ENCODE results near the gene FAM3B. TPM values are rescaled to one million over a fixed set of nuclear protein-coding genes. Genes with fewer than 3 reads are reported as not detected.

The FAM3B gene
- total RNA-seq, 2 donors from 2014 or later = not detected

- Mint-ChIP-seq H3K36me3 (ENCODE audit: insufficient read depth in 2 of 2) (no peaks in the 10 kb centered on the region), H3K4me3 (no peak overlapping the region), H3K4me1 (ENCODE audit: low read depth) (peaks cover 14% of the 10 kb centered on the region), H3K27ac (no peak overlapping the region), H3K9me3 (no peaks in the 10 kb centered on the region), H3K27me3 (ENCODE audit: low read depth) (peaks cover 6% of the 10 kb centered on the region)
- no peak for DNase-seq
- ATAC-seq (replicated peaks in 1 of 2) = no peak
Measured at GRCh38 chr21:41325138-41325912, 8.7 kb downstream of the FAM3B start.

GRCh38 chr21:41326414-41327080, 9.9 kb downstream of the FAM3B start:
- H3K4me1 Mint-ChIP-seq (ENCODE audit: low read depth) = peaks cover 5% of the 10 kb centered on the region
- peaks cover 6% of the 10 kb centered on the region for H3K27me3 Mint-ChIP-seq (ENCODE audit: low read depth)
- no peak overlapping the region for H3K27ac Mint-ChIP-seq
- no peak for DNase-seq
- ATAC-seq (replicated peaks in 1 of 2) = no peak
- no peaks in the 10 kb centered on the region for H3K9me3 Mint-ChIP-seq
- H3K36me3 Mint-ChIP-seq (ENCODE audit: insufficient read depth in 2 of 2) = no peaks in the 10 kb centered on the region
- no peak overlapping the region for H3K4me3 Mint-ChIP-seq

- Mint-ChIP-seq H3K9me3 (no peaks in the 10 kb centered on the region), H3K27me3 (ENCODE audit: low read depth) (no peaks in the 10 kb centered on the region), H3K27ac (no peak overlapping the region), H3K4me1 (ENCODE audit: low read depth) (no peaks in the 10 kb centered on the region), H3K36me3 (ENCODE audit: insufficient read depth in 2 of 2) (no peaks in the 10 kb centered on the region), H3K4me3 (no peak overlapping the region)
- ATAC-seq (replicated peaks in 1 of 2) (no peak), DNase-seq (no peak)
Measured at GRCh38 chr21:41327753-41328152, 11.2 kb downstream of the FAM3B start.

- peaks cover 3 to 5% of the 10 kb centered on the region in 2 donors for H3K9me3 Mint-ChIP-seq
- no peaks in the 10 kb centered on the region for H3K27me3 Mint-ChIP-seq (ENCODE audit: low read depth)
- H3K4me1 Mint-ChIP-seq (ENCODE audit: low read depth) = no peaks in the 10 kb centered on the region
- no peak overlapping the region for H3K4me3 Mint-ChIP-seq
- peaks cover 0 to 3% of the 10 kb centered on the region in 2 donors for H3K36me3 Mint-ChIP-seq (ENCODE audit: insufficient read depth in 2 of 2)
- H3K27ac Mint-ChIP-seq = no peak overlapping the region
- DNase-seq (no peak), ATAC-seq (replicated peaks in 1 of 2) (no peak)
Measured at GRCh38 chr21:41328660-41329607, 12.3 kb downstream of the FAM3B start.

GRCh38 chr21:41333752-41334151, 17.2 kb downstream of the FAM3B start:
- H3K9me3 Mint-ChIP-seq = peaks cover 3 to 5% of the 10 kb centered on the region in 2 donors
- H3K4me1 Mint-ChIP-seq (ENCODE audit: low read depth) = no peaks in the 10 kb centered on the region
- no peak overlapping the region for H3K4me3 Mint-ChIP-seq
- no peaks in the 10 kb centered on the region for H3K27me3 Mint-ChIP-seq (ENCODE audit: low read depth)
- ATAC-seq (replicated peaks in 1 of 2) (no peak), DNase-seq (no peak)
- H3K36me3 Mint-ChIP-seq (ENCODE audit: insufficient read depth in 2 of 2) = peaks cover 0 to 3% of the 10 kb centered on the region in 2 donors
- no peak overlapping the region for H3K27ac Mint-ChIP-seq

GRCh38 chr21:41337515-41337914, 20.9 kb downstream of the FAM3B start:
- no peak for ATAC-seq (replicated peaks in 1 of 2)
- H3K27ac Mint-ChIP-seq = no peak overlapping the region
- H3K36me3 Mint-ChIP-seq (ENCODE audit: insufficient read depth in 2 of 2) = peaks cover 3 to 4% of the 10 kb centered on the region in 2 donors
- peaks cover 7 to 8% of the 10 kb centered on the region in 2 donors for H3K9me3 Mint-ChIP-seq
- no peak overlapping the region for H3K4me3 Mint-ChIP-seq
- peaks cover 6% of the 10 kb centered on the region for H3K27me3 Mint-ChIP-seq (ENCODE audit: low read depth)
- no peak for DNase-seq
- H3K4me1 Mint-ChIP-seq (ENCODE audit: low read depth) = no peaks in the 10 kb centered on the region

GRCh38 chr21:41338455-41338854, 21.9 kb downstream of the FAM3B start:
- Mint-ChIP-seq H3K4me3 (no peak overlapping the region), H3K4me1 (ENCODE audit: low read depth) (no peaks in the 10 kb centered on the region), H3K27me3 (ENCODE audit: low read depth) (peaks cover 7% of the 10 kb centered on the region), H3K9me3 (peaks cover 7% of the 10 kb centered on the region in 2 donors), H3K27ac (no peak overlapping the region), H3K36me3 (ENCODE audit: insufficient read depth in 2 of 2) (peaks cover 3 to 5% of the 10 kb centered on the region in 2 donors)
- ATAC-seq (replicated peaks in 1 of 2) (no peak), DNase-seq (no peak)

GRCh38 chr21:41342035-41342434, 25.4 kb downstream of the FAM3B start:
- Mint-ChIP-seq H3K4me1 (ENCODE audit: low read depth) (no peaks in the 10 kb centered on the region), H3K27ac (no peak overlapping the region), H3K36me3 (ENCODE audit: insufficient read depth in 2 of 2) (peaks cover 0 to 5% of the 10 kb centered on the region in 2 donors), H3K27me3 (ENCODE audit: low read depth) (peaks cover 7% of the 10 kb centered on the region), H3K9me3 (peaks cover 4% of the 10 kb centered on the region in 2 donors), H3K4me3 (no peak overlapping the region)
- DNase-seq (no peak), ATAC-seq (replicated peaks in 1 of 2) (no peak)

GRCh38 chr21:41344146-41344545, 27.5 kb downstream of the FAM3B start:
- Mint-ChIP-seq H3K27me3 (ENCODE audit: low read depth) (peaks cover 7% of the 10 kb centered on the region), H3K9me3 (peaks cover 4% of the 10 kb centered on the region in 2 donors), H3K4me3 (no peak overlapping the region), H3K36me3 (ENCODE audit: insufficient read depth in 2 of 2) (peaks cover 0 to 5% of the 10 kb centered on the region in 2 donors), H3K27ac (no peak overlapping the region), H3K4me1 (ENCODE audit: low read depth) (no peaks in the 10 kb centered on the region)
- DNase-seq = no peak
- no peak for ATAC-seq (replicated peaks in 1 of 2)

GRCh38 chr21:41345356-41345755, 28.8 kb downstream of the FAM3B start:
- H3K36me3 Mint-ChIP-seq (ENCODE audit: insufficient read depth in 2 of 2) = peaks cover 0 to 5% of the 10 kb centered on the region in 2 donors
- no peak overlapping the region for H3K27ac Mint-ChIP-seq
- H3K4me1 Mint-ChIP-seq (ENCODE audit: low read depth) = no peaks in the 10 kb centered on the region
- H3K4me3 Mint-ChIP-seq = no peak overlapping the region
- ATAC-seq (replicated peaks in 1 of 2) (no peak), DNase-seq (no peak)
- H3K27me3 Mint-ChIP-seq (ENCODE audit: low read depth) = peaks cover 7% of the 10 kb centered on the region
- peaks cover 4% of the 10 kb centered on the region in 2 donors for H3K9me3 Mint-ChIP-seq

- Mint-ChIP-seq H3K4me3 (no peak overlapping the region), H3K27ac (no peak overlapping the region), H3K9me3 (peaks cover 4% of the 10 kb centered on the region in 2 donors), H3K27me3 (ENCODE audit: low read depth) (peaks cover 7% of the 10 kb centered on the region), H3K36me3 (ENCODE audit: insufficient read depth in 2 of 2) (peaks cover 0 to 5% of the 10 kb centered on the region in 2 donors), H3K4me1 (ENCODE audit: low read depth) (no peaks in the 10 kb centered on the region)
- ATAC-seq (replicated peaks in 1 of 2) (no peak), DNase-seq (no peak)
Measured at GRCh38 chr21:41345934-41346685, 29.5 kb downstream of the FAM3B start.

- ATAC-seq (replicated peaks in 1 of 2) (no peak), DNase-seq (no peak)
- Mint-ChIP-seq H3K36me3 (ENCODE audit: insufficient read depth in 2 of 2) (peaks cover 0 to 5% of the 10 kb centered on the region in 2 donors), H3K9me3 (peaks cover 4% of the 10 kb centered on the region in 2 donors), H3K27ac (no peak overlapping the region), H3K4me3 (no peak overlapping the region), H3K4me1 (ENCODE audit: low read depth) (no peaks in the 10 kb centered on the region), H3K27me3 (ENCODE audit: low read depth) (peaks cover 7% of the 10 kb centered on the region)
Measured at GRCh38 chr21:41346758-41347157, 30.2 kb downstream of the FAM3B start.

All from activated T-cell treated with anti-CD3 and anti-CD28 coated beads, Interleukin-2, amount 50 U/mL, for 72 hours (primary cell).